K562 (cell line): Measurements from ENCODE around the gene PARD3. TPM values are rescaled to one million over a fixed set of nuclear protein-coding genes. Genes with fewer than 3 reads are reported as not detected.
A peak's percentile ranks its signal among the peaks of the same experiment; 100 is the strongest.

Source experiments
- ATAC-seq: fragments of 200-7000 bp; cut with Tn5 transposase; 3 replicates; pipeline ENCODE4 v1.9.1; 2020; ENCODE audit warnings: moderate library complexity
- BruUV-seq: library from RNA; stranded (reverse); fragments of 400-500 nt; replicated peaks from 2 replicates; lab custom pipeline; 2021; lab: Mats Ljungman, UMichigan
- CTCF ChIA-PET: fragments of 300-600 bp; formaldehyde crosslinking; extraction: SDS; loops from one replicate; lab custom pipeline; 2021; ENCODE audit warnings: low intra/inter-chr PET ratio; lab: Yijun Ruan, JAX
- POLR2A ChIA-PET: fragments of 300-600, 350-650 bp; sonication (Branson Sonifier 250); formaldehyde crosslinking; extraction: SDS; loops from one replicate; lab custom pipeline; 2021; ENCODE audit warnings: antibody characterized with exemption, inconsistent platforms; lab: Yijun Ruan, JAX
- DNase-seq, 4 experiments: peaks; one replicate each; pipeline versions ENCODE4 v3.0.0 to v3.0.0-alpha.2; 2011 to 2018; ENCODE audit warnings: low spot score in 3 of 4, mixed read lengths in 3 of 4; ENCODE audit errors: extremely low read depth in 1 of 4
- FAIRE-seq: peaks from 2 replicates; lab custom pipeline; 2011; peaks lifted over from hg19 to GRCh38; lab: Jason Lieb, UNC
- H2AFZ ChIP-seq: 2 replicates; pipeline ENCODE4 v1.6.0; 2011; ENCODE audit warnings: low read depth, low read length, control low read depth, inconsistent platforms
- H3K27ac ChIP-seq: fragments of 200-600 bp; 3 replicates; pipeline ENCODE4 v1.8.0; 2011; ENCODE audit warnings: low read depth, mild to moderate bottlenecking, control low read depth, inconsistent platforms, low read length, moderate library complexity, mixed read lengths; ENCODE audit errors: extremely low read depth
- H3K27me3 ChIP-seq, 2 experiments: fragments of 300-600 bp in 1 of 2; 2 replicates in 1 of 2; 3 replicates in 1 of 2; pipeline versions ENCODE4 v1.6.0 to v1.8.0; 2011; ENCODE audit warnings: inconsistent platforms in 2 of 2, low read length in 2 of 2, mild to moderate bottlenecking in 1 of 2, mixed read lengths in 1 of 2, moderate library complexity in 1 of 2; ENCODE audit not compliant: control insufficient read depth in 2 of 2, insufficient read depth in 2 of 2
- H3K36me3 ChIP-seq: fragments of 300-600 bp; 3 replicates; pipeline ENCODE4 v1.8.0; 2011; ENCODE audit warnings: mild to moderate bottlenecking, low read length, inconsistent platforms; ENCODE audit not compliant: control insufficient read depth, insufficient read depth
- H3K4me1 ChIP-seq, 2 experiments: fragments of 200-600 bp in 1 of 2; replicated peaks in 1 of 2; 2 replicates in 1 of 2; 3 replicates in 1 of 2; pipeline versions ENCODE4 v1.5.1 to v1.8.0; 2011; ENCODE audit warnings: inconsistent platforms in 2 of 2, low read length in 2 of 2, mild to moderate bottlenecking in 1 of 2, mixed read lengths in 1 of 2, moderate library complexity in 1 of 2; ENCODE audit not compliant: control insufficient read depth in 2 of 2, insufficient read depth in 2 of 2
- H3K4me2 ChIP-seq: 2 replicates; pipeline ENCODE4 v1.6.1; 2011; ENCODE audit warnings: low read length, control low read depth, inconsistent platforms, mixed read lengths; ENCODE audit not compliant: insufficient read depth
- H3K4me3 ChIP-seq: fragments of 200-600 bp; sonication (generic), shearing (Covaris generic); 2 replicates; pipeline ENCODE4 v1.5.1; 2016; ENCODE audit warnings: control low read depth, inconsistent platforms
- H3K79me2 ChIP-seq: fragments of 200-600 bp; 3 replicates; pipeline ENCODE4 v1.8.0; 2011; ENCODE audit warnings: low read length, inconsistent platforms; ENCODE audit not compliant: control insufficient read depth, insufficient read depth
- H3K9ac ChIP-seq, 2 experiments: 2 replicates each; pipeline versions ENCODE4 v1.6.0 to v1.6.1; 2011; ENCODE audit warnings: low read depth in 2 of 2, low read length in 2 of 2, control low read depth in 1 of 2, inconsistent platforms in 1 of 2, mild to moderate bottlenecking in 1 of 2, mixed read lengths in 1 of 2; ENCODE audit not compliant: insufficient read depth in 1 of 2
- H3K9me1 ChIP-seq: one replicate; pipeline ENCODE4 v1.6.0; 2011; ENCODE audit warnings: inconsistent platforms, mild to moderate bottlenecking, low read length, moderate library complexity; ENCODE audit not compliant: control insufficient read depth, insufficient read depth
- H3K9me3 ChIP-seq: replicated peaks from 2 replicates; pipeline ENCODE4 v1.5.1; 2011; ENCODE audit warnings: low read depth, low read length, inconsistent platforms; ENCODE audit not compliant: control insufficient read depth, insufficient read depth
- H4K20me1 ChIP-seq: replicated peaks from 2 replicates; pipeline ENCODE4 v1.6.1; 2011; ENCODE audit warnings: low read length, inconsistent platforms, mixed read lengths; ENCODE audit not compliant: control insufficient read depth, insufficient read depth
- ARID4B ChIP-seq: sonication (generic); formaldehyde crosslinking; IDR thresholded peaks from 2 replicates; pipeline ENCODE4 v1.8.0; 2022; ENCODE audit warnings: mild to moderate bottlenecking, missing genetic modification reagents
- C11orf30 ChIP-seq: fragments of 450-650 bp; IDR thresholded peaks from 2 replicates; pipeline ENCODE4 v1.6.1; 2016; ENCODE audit warnings: low read depth, mild to moderate bottlenecking
- CCAR2 ChIP-seq: fragments of 200-400 bp; formaldehyde crosslinking; IDR thresholded peaks from 2 replicates; pipeline ENCODE4 v1.6.1; 2017; ENCODE audit warnings: mild to moderate bottlenecking, low read depth, low read length
- CREM ChIP-seq: IDR thresholded peaks from 2 replicates; pipeline ENCODE4 v1.6.1; 2014; ENCODE audit warnings: antibody characterized with exemption, low read depth
- EGR1 ChIP-seq: fragments of 450-650 bp; conservative IDR thresholded peaks from 2 replicates; pipeline ENCODE4 v1.6.1; 2017; ENCODE audit warnings: mild to moderate bottlenecking
- FOXK1 ChIP-seq: sonication (generic); formaldehyde crosslinking; IDR thresholded peaks from 2 replicates; pipeline ENCODE4 v1.8.0; 2022; ENCODE audit warnings: missing genetic modification reagents, mild to moderate bottlenecking, borderline replicate concordance
- FOXM1 ChIP-seq, 2 experiments: fragments of 450-650 bp in 1 of 2; sonication (generic) in 1 of 2; formaldehyde crosslinking in 1 of 2; IDR thresholded peaks; 2 replicates each; pipeline versions ENCODE4 v1.6.1 to v1.9.0; 2017 to 2022; ENCODE audit warnings: low read depth in 2 of 2, mild to moderate bottlenecking in 2 of 2, missing genetic modification reagents in 1 of 2, moderate library complexity in 1 of 2
- MAFF ChIP-seq: IDR thresholded peaks from 2 replicates; pipeline ENCODE4 v1.6.1; 2012; ENCODE audit warnings: low read length, improper control_type of control experiment
- MAFG ChIP-seq: fragments of 450-650 bp; conservative IDR thresholded peaks from 2 replicates; pipeline ENCODE4 v1.6.1; 2016; ENCODE audit warnings: missing genetic modification characterization, missing compliant biosample characterization
- MAFK ChIP-seq: IDR thresholded peaks from 2 replicates; pipeline ENCODE4 v1.6.1; 2011; ENCODE audit warnings: low read length, improper control_type of control experiment
- NFIC ChIP-seq: fragments of 450-650 bp; IDR thresholded peaks from 2 replicates; pipeline ENCODE4 v1.6.1; 2017; ENCODE audit warnings: mild to moderate bottlenecking, inconsistent platforms
- NONO ChIP-seq, 2 experiments: fragments of 200-400 bp in 1 of 2; fragments of 450-650 bp in 1 of 2; formaldehyde crosslinking in 1 of 2; IDR thresholded peaks; 2 replicates each; pipeline ENCODE4 v1.6.1; 2017; ENCODE audit warnings: low read depth in 2 of 2, mild to moderate bottlenecking in 2 of 2, moderate library complexity in 2 of 2, low read length in 1 of 2
- NR1H2 ChIP-seq: sonication (generic); formaldehyde crosslinking; IDR thresholded peaks from 2 replicates; pipeline ENCODE4 v1.4.0; 2020; ENCODE audit warnings: mild to moderate bottlenecking, missing genetic modification reagents
- PATZ1 ChIP-seq: fragments of 250-450 bp; sonication (Bioruptor Pico); IDR thresholded peaks from 2 replicates; pipeline ENCODE4 v1.5.0; 2020; ENCODE audit warnings: mild to moderate bottlenecking, borderline replicate concordance
- ZNF24 ChIP-seq: fragments of 450-650 bp; IDR thresholded peaks from 2 replicates; pipeline ENCODE4 v1.6.1; 2016
- WGBS: fragments of 100-300 bp; shearing (Covaris generic); methylation state at CpG from one replicate; pipeline ENCODE4 v1.1.6; 2016; ENCODE audit warnings: low coverage, mixed read lengths; ENCODE audit not compliant: insufficient coverage; ENCODE audit errors: missing lambda C conversion rate; 5-methylcytosine and 5-hydroxymethylcytosine counted together
- in situ Hi-C: fragments of 300-500 bp; cut with MboI; formaldehyde crosslinking; loops from 4 replicates; pipeline ENCODE4 v1.15.0; 2018; ENCODE audit warnings: inconsistent platforms, mixed read lengths
- intact Hi-C: fragments of 100-400 bp; cut with micrococcal nuclease; formaldehyde crosslinking; loops from 2 replicates; pipeline ENCODE4 v1.14.2; 2022
- polyA plus RNA-seq, 8 experiments: library from polyadenylated mRNA; depleted of rRNA in 4 of 8; stranded (reverse) in 5 of 8; unstranded in 3 of 8; fragments of >200 nt; fragmentation: Nextera tagmentation in 2 of 8; fragmentation: Illumina TruSeq in 1 of 8; extraction: Ambion mirVana in 2 of 8; extraction: Trizol in 1 of 8; gene quantifications; 2 replicates each; pipeline versions ENCODE4 v1.2.1 to v1.2.3, GENCODE V29; 2011 to 2014; ENCODE audit warnings: inconsistent platforms in 1 of 8, missing spikeins in 1 of 8
- total RNA-seq, 7 experiments: library from RNA; depleted of rRNA in 6 of 7; stranded (reverse); fragments of >200 nt in 6 of 7; fragmentation: Illumina TruSeq in 2 of 7; extraction: Trizol in 2 of 7; gene quantifications; 2 replicates each; pipeline versions ENCODE4 v1.2.1 to v1.2.3, GENCODE V29; 2011 to 2021; ENCODE audit warnings: low replicate concordance in 1 of 7
- TF ChIP-seq, protein P1 (sequence below), 2 experiments: fragments of 450-650 bp; conservative IDR thresholded peaks; 2 replicates each; pipeline ENCODE4 v1.6.1; 2017; ENCODE audit warnings: mild to moderate bottlenecking in 2 of 2, moderate library complexity in 2 of 2

The PARD3 gene
- total and polyA plus RNA-seq, 9 of the 15 experiments (the other 6 are each of a cell fraction or from before 2014, with no cell fraction given), result 2.7 to 11.7 (median 7.7) TPM

DNA sequence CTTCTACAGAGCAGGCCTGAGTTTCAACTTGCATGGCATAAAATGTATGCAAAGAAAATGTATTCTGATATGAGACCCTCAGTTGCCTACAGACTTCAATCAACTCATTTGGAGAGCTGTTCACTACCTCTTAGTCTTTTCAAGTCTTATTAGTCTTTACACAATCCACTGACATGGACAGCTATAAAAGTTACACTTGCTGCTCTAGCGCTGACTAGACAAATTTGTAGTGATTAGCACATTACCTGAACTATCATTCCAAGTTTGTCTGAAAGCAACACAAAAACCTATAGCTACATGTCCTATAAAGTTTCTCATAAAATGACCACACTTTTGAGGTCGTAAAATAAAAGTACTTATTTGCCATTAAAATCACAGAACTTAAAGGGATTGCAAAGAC is 83.9 kb downstream of the PARD3 start:
- H3K36me3 ChIP-seq, result no peaks in the 10 kb centered on the region
- no peak overlapping the region for H3K27ac ChIP-seq
- no peaks in the 10 kb centered on the region for H3K9me3 ChIP-seq
- CTCF ChIA-PET, result no interaction called here
- no peak overlapping the region for H3K9ac ChIP-seq
- intact Hi-C loops, result loop anchor here (10.0 kb wide), 1 partner anchor 66 kb away; no protein-coding TSS in a partner anchor
- H3K4me2 ChIP-seq, result no peak overlapping the region
- no TSS peak for BruUV-seq
- H2AFZ ChIP-seq, result no peak overlapping the region
- in situ Hi-C loops, result no loop called here
- H3K79me2 ChIP-seq, result no peaks in the 10 kb centered on the region
- POLR2A ChIA-PET, result interaction anchor here (1.2 to 1.5 kb wide), 2 partner anchors 10 kb away, joined by 4 read pairs; no protein-coding TSS in a partner anchor
- FAIRE-seq, result no peak
- no peaks in the 10 kb centered on the region for H3K4me1 ChIP-seq
- peaks cover 2% of the 10 kb centered on the region for H3K9me1 ChIP-seq
- WGBS, result 38% methylated on average over 2 of the region's 2 CpGs
- H4K20me1 ChIP-seq, result 0 out of 2 replicates have a peak, but pooled peaks cover 5% of the 10 kb centered on the region
- no peak overlapping the region for H3K4me3 ChIP-seq
- ATAC-seq, result no peak
- no peak for DNase-seq
- no peaks in the 10 kb centered on the region for H3K27me3 ChIP-seq
- no peak for TF ChIP-seq PATZ1 (CRISPR knock-in tag)
- TF ChIP-seq, protein P1, sequence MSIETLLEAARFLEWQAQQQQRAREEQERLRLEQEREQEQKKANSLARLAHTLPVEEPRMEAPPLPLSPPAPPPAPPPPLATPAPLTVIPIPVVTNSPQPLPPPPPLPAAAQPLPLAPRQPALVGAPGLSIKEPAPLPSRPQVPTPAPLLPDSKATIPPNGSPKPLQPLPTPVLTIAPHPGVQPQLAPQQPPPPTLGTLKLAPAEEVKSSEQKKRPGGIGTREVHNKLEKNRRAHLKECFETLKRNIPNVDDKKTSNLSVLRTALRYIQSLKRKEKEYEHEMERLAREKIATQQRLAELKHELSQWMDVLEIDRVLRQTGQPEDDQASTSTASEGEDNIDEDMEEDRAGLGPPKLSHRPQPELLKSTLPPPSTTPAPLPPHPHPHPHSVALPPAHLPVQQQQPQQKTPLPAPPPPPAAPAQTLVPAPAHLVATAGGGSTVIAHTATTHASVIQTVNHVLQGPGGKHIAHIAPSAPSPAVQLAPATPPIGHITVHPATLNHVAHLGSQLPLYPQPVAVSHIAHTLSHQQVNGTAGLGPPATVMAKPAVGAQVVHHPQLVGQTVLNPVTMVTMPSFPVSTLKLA (conservative IDR thresholded peaks at IDR 0.05), result no peak
- peak; percentile 70 for TF ChIP-seq MAFK
- no peak for TF ChIP-seq EGR1
- TF ChIP-seq FOXK1 (CRISPR knock-in tag), result no peak
- TF ChIP-seq FOXM1 (IDR thresholded peaks at IDR 0.05; ENCODE audit: low read depth), result no peak
- no peak for TF ChIP-seq FOXM1 (CRISPR knock-in tag; IDR thresholded peaks at IDR 0.05; ENCODE audit: low read depth)
- TF ChIP-seq NR1H2 (CRISPR knock-in tag), result no peak
- peak; percentile 70; the same call in 1 of the 2 replicates for TF ChIP-seq C11orf30
- no peak for TF ChIP-seq CREM
- peak; percentile 44; the same call in 1 of the 2 replicates for TF ChIP-seq MAFF
- no peak for TF ChIP-seq ZNF24
- no peak for TF ChIP-seq NONO (IDR thresholded peaks at IDR 0.05; ENCODE audit: low read depth in 2 of 2, low read length in 1 of 2)
- peak; percentile 51 for TF ChIP-seq MAFG (tag)
- no peak for TF ChIP-seq CCAR2
- TF ChIP-seq NFIC, result no peak
- TF ChIP-seq ARID4B, result no peak
